ENCODE results near the gene KIF3B.
"Not testable (repeated sequence)": the region's sequence is repeated elsewhere in the genome, so short reads cannot be mapped to it uniquely, and the experiment has no call there.

The KIF3B gene

DNA sequence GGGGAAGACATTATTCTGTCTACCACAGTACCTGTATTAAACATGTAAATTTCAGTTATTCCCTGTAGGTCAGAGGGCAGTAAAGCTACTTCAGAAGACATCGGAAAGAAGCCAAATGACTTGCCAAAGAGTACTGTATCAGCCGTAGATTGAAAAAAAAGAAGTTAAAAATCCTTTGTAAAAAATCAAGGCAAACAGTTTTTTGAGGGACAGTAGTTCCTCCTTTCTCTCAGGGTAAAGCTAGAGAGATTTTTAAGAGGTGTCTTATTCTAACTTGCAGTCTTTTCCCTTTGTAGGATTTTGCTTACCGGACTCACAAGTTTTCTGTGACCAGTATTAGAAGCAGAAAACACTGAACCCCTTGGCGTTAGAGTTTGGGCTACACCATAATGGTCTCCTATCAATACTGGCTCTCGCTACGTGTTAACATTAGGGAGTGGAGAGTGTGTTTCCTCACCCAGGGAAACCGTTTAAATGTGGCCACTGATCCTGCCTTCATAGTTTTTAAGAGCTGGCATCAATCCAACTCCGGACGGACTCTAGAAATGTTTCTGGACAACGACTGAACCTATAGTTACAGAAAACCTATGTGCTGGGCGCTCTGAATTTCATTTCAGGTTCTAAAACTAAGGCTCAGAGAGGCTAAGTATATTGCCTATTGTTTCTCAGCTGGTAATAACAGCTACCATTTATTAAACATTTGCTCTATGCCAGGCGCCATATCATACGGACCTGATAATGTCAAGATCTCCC lies 79.3 kb downstream of the KIF3B start:
- no peak for DNase-seq (ENCODE audit: low read depth in 2 of 2)

DNA sequence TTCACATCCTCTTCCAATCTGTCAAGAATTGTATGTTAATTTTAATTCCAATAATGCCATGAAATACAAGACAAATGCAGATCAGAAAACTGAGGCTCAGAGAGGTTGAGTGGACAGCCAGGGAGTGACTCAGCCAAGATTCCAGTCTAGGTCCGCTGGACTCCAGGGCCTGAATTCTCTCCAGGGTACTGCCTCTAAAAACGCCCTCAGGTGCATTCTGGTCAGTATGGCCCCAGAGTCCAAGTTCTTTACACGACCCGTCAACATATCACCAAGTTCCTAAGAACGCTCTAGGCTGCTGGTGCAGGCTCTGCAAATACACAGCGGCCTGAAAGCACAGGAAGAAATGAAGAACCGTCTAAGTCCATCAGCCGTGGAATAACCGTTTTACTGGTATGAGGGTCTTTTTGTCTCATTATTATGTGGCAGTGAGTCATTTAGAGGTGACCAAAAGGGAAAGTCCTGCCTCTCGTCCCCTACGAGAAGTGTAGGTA lies 80.0 kb downstream of the KIF3B start:
- no peak for DNase-seq (ENCODE audit: low read depth in 2 of 2)

DNA sequence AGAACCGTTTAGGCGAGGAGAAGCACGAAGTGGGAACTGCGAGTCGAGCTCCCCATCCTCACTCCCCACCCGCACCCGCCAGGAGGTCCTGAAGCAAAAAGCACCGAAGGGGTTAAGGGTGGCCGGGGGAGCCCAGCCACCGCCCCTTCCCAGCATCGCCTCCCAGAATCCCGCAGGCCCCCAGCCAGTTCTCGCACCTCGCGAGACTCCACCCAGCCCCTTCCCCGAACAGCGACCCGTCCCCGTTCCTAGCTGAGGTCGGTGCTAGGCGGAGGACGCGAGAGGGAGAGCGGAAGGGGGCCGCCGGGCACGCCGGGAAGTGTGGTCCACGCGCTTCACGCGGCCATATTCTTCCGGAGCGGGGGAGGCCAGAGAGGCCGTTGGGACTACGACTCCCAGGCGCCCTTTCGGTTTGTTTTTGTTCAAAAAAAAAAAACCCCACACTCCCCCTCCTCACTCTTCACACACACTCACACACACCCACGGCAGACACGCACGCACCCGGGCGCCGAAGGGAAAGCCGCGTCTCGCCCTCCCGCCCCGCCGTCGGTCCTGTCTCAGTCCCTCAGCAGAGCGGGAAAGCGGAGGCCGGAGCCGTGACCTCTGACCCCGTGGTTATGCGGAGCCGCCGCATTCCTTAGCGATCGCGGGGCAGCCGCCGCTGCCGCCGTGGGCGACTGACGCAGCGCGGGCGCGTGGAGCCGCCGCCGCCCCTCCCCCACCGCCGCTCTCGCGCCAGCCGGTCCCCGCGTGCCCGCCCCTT lies 80.6 kb downstream of the KIF3B start, which contains the start of gene ASXL1:
ASXL1 (plus strand) TSS at position 463 of the 763 bp plus-strand sequence. CDS start 445 bp downstream, outside the sequence.
- peak; percentile 91 to 93 for DNase-seq (ENCODE audit: low read depth in 2 of 2)

DNA sequence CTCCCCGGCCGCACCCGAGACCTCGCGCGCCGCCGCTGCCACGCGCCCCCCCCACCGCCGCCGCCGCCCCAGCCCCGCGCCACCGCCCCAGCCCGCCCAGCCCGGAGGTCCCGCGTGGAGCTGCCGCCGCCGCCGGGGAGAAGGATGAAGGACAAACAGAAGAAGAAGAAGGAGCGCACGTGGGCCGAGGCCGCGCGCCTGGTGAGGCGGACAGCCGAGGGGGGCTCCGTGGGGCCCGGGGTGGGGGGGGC lies 81.1 kb downstream of the KIF3B start:
- no peak for DNase-seq (ENCODE audit: low read depth in 2 of 2)

DNA sequence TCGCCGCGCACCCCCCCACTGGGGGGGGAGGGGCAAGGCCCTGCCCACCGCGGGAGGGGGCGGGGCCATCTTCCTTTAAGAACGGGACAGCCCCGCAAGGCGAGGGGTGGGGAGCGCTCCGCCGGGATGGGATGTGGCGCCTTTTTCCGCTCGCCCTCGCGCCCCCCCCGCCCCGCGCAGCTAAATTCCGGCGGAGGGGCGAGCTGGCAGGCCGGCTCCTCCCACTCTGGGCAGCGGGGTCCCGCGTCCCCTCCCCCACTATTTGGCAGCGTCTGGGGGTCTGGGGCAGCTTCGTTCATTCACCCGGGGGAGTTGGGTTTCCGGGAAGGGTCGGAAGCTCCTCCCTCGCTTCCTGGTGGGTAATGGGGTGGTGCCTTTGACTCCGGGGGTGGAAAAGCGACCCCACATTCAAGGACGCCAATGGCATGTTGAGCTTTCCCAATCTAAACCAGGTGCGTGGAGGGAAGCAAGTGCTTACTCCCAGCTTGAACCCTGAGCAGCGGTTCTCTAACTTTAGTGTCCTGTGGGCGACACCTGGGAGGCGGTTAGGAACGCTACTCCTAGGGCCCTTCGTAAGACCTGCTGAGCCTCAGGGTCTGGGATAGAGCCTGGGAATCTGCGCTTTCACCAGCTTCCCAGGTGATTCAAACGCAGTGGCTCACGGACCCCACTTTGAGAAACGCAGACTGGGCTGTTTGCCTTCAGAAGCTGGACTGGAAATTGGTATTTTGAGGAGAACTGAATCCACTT lies 81.6 kb downstream of the KIF3B start:
- DNase-seq (ENCODE audit: low read depth in 2 of 2): peak; percentile 66 to 73

DNA sequence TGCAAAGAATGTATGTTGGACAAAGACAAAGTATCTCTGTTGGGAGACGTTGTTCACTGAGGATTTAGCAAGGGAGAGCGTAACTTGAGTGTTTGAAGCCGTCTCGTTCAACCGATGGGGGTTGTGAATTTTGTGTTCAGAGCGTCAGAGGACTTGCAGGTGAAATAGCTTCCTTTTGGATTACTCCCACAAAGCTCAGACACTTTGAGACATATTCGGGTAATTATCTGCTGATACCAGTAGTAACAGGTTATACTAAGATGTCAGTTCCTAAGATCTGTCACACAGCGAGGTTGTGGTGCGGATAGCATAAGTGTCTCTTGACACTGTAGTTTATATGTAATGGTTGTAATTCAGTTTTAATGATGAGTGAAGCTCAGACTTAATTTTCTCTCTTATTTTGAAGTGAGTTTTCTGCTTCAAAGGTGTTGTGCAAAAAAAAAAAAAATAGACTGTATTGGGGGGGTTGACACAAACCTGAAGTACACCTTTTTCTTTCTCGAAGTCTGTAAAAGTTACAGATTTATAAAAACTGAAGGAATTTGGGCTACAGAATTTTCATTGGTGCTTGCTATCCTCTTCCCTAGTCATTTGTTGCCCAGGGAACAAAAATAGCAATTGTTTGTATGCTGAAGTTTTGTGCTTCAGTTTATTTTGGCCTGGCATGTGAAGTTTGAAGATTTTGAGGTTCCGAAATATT lies 82.3 kb downstream of the KIF3B start:
- DNase-seq (ENCODE audit: low read depth in 2 of 2): no peak

DNA sequence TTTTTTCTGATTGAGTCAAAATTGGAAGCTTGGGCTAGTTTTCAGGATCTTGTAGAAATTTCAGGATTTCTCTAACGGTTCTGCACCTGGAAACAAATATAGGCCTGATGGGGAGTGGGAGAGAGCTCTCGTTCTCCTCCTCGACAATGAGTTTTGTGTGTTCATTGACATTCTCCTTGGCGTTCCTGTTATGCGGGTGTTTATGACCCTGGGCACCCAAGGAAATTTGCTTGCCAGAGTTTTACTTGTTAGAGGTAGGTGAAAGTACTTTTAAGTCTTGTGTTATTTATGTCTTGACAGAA lies 82.8 kb downstream of the KIF3B start:
- no peak for DNase-seq (ENCODE audit: low read depth in 2 of 2)

DNA sequence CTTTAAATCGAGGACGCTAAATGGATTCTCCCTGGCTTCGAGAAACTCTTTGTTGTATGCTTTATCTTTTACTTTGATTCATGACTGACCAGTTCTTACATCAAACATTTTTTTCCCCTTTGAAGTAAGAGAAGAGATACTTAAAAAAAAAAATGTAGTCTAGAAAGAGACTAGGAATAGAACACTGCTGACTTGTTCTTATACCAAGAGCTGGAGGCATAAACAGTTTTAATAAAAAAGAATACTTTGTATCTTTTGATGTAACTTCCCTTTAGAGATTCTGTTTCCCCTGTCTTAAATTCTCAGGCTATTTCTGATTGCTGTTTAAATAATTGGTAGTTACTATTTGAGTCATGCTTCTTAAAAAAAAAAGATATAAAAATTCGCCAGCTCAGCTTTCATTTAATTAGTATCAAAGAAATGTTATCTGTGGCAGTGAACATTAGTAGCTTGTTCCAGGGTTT lies 85.5 kb downstream of the KIF3B start:
- no peak for DNase-seq (ENCODE audit: low read depth in 2 of 2)

DNA sequence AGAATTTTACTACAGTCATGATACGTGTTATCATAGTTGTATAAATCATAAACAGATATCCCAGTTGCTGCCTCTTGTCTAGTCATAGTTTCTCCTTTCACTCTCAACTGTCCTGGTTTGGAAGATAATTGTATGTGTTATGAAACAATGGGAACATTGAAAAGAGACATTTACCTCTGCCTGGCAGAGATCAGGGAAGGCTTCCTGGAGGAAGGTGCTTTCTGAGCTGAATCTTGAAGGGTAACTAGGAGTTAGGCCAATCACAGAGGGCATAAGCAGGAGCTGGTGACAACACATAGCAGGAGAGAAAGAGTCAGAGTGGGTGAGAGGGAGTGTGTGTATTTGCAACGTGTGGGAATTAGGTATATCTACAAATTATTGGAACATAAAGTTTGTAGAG lies 86.0 kb downstream of the KIF3B start:
- DNase-seq (ENCODE audit: low read depth in 2 of 2): no peak

DNA sequence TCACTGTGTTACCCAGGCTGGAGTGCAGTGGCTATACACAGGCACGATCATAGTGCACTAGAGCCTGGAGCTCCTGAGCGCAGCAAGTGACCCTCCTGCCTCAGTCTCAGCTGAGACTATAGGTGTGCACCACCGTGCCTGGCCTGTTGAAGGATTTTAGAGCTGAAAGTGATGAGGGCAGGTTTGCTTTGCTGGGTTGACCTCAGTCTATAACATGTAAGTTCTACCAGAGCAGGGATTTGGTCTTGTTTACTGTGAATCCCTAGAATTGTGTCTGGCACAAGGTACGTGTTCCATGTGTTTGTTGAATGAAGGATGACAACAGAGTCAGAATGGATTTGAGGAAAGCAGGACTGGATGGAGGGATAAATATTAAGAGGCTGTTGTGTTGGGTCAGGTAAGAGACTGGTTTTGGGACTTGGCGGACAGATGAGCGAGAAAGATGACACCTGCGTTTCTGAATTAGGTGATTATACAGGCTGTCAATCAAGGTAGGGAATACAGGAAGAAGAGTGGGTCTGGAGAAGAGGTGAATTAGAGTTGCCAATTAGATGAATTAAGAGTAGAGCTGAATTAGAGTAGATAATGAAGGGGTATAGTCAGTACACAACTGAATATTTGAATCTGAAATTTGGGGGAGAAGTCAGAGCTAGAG lies 87.2 kb downstream of the KIF3B start:
- DNase-seq (ENCODE audit: low read depth in 2 of 2): no peak

DNA sequence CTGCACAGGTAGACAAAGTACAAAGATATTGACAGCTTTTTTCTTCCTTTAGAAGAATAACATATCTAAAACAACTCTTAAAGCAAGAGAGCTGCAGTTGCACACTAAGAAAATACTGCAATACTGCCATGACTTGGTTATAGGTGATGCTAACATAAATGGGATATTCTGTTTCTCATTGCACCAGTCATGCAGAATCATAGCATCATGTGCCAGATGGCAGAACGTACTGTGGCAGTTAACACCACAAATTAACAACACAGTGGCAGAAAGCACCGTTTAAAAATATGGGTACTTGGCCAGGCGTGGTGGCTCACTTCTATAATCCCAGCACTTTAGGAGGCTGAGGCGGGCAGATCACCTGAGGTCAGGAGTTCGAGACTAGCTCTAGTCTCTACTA lies 88.1 kb downstream of the KIF3B start:
- DNase-seq (ENCODE audit: low read depth in 2 of 2): no peak

DNA sequence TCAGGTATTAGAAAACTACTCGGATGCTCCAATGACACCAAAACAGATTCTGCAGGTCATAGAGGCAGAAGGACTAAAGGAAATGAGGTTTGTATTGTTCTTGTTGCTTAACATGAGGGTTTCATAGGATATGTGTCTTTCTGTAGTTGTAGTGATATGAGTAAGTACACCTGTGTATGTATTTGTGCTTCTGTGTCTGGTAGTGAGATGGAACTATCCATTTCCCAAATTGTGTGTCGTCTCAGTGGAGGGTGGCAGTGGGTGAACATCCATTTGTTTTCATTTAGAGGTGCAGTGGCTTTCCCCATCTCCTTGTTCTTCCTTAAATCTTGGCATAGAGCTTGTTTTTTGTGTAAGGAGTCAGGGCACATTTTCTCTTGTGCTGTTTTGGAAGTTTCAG lies 88.9 kb downstream of the KIF3B start:
- no peak for DNase-seq (ENCODE audit: low read depth in 2 of 2)

DNA sequence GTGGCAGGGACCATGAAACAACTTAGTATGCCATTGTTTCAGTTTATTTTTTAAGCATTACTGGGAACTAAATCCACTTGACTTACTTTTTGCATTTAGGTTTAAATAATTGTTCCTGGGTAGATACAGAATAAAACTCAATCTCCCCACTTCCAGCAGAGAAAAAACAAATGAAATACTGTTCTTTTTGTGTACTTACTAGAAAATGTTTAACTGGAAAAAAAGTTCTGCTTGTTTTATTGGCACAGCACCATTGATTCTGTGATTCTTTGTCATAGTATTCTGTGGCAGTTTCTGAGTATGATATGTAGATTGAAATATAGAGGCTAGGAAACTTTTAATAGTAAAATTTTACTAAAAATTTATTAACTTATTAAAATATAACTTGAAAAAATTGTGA lies 90.9 kb downstream of the KIF3B start:
- no peak for DNase-seq (ENCODE audit: low read depth in 2 of 2)

DNA sequence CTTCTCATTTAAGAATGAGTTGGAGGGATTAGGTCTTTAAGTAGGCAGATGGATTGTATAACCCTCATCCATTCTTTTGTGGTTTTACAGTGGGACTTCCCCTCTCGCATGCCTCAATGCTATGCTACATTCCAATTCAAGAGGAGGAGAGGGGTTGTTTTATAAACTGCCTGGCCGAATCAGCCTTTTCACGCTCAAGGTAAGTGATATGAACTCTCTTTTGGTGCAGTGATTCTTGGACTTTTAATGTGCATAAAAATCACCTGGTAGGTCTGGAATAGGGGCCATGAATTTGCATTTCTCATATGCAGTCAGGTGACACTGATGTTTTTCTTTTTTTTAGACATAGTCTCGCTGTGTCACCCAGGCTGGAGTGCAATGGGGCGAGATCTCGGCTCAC lies 91.5 kb downstream of the KIF3B start:
- no peak for DNase-seq (ENCODE audit: low read depth in 2 of 2)

DNA sequence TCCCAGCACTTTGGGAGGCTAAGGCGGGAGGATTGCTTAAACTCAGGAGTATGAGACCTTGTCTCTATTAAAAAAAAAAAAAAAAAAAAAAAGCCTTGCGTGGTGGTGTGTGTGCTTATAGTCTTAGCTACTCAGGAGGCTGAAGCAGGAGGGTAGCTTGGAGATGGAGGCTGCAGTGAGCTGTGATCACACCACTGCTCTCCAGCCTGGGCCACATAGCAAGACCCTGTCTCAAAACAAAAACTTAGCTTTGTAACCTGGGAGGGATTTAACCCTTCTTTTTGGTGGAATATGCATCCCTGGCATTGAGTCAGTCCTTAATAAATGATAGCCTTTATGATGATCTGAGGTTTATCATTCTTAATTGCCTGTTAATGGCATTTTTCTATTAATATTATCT lies 93.4 kb downstream of the KIF3B start:
- DNase-seq (ENCODE audit: low read depth in 2 of 2): no peak

DNA sequence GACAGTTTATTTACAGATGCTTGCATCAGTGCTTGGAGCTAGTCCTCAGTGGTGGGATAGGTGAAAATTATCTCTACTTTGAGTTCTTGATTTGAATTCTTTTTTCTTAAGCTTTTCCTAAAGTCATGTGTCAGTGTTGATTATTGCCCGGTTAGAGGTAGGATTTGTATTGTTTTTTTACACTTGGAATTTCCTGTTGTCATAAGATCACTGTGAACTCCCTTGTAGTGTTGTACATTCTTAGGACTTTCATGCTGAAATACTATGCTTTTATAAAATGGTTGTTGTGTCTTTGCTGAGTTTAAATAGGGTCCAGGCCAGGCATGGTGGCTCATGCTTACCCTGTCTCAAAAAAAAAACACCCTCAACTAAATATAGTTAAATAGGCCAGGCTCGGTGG lies 101.0 kb downstream of the KIF3B start:
- DNase-seq (ENCODE audit: low read depth in 2 of 2): no peak

DNA sequence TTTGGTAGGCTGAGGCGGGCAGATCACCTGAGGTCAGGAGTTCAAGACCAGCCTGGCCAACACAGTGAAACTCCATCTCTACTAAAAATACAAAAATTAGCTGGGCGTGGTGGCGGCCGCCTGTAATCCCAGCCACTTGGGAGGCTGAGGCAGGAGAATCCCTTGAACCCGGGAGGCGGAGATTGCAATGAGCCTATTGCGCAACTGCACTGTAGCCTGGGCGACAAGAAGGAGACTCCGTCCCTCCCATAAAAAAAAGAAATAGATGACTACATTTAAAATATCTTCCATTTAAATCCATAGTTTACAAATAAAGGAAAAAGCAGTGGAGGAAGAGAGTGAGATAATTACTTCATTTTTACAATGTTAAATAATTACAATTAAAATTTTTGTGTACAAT lies 102.6 kb downstream of the KIF3B start:
- not testable (repeated sequence) for DNase-seq (ENCODE audit: low read depth in 2 of 2)

DNA sequence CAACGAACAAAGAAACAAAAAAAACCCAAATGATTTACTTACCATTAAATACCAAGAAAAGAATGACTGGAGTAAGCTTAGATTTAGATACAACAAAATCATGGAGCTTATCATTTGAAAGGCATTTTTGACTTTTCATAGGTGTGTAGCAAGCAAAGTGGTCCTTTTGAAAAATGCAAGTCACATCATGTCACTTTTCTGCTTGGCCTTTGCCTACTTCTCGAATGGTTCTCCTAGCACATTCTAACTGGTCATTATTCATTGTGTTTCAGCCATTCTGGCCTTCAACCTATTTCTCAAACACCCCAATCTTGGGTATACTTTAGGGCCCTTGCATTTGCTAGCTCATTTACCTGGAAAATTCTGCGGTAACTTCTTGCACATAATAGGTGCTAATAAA lies 103.3 kb downstream of the KIF3B start:
- no peak for DNase-seq (ENCODE audit: low read depth in 2 of 2)

DNA sequence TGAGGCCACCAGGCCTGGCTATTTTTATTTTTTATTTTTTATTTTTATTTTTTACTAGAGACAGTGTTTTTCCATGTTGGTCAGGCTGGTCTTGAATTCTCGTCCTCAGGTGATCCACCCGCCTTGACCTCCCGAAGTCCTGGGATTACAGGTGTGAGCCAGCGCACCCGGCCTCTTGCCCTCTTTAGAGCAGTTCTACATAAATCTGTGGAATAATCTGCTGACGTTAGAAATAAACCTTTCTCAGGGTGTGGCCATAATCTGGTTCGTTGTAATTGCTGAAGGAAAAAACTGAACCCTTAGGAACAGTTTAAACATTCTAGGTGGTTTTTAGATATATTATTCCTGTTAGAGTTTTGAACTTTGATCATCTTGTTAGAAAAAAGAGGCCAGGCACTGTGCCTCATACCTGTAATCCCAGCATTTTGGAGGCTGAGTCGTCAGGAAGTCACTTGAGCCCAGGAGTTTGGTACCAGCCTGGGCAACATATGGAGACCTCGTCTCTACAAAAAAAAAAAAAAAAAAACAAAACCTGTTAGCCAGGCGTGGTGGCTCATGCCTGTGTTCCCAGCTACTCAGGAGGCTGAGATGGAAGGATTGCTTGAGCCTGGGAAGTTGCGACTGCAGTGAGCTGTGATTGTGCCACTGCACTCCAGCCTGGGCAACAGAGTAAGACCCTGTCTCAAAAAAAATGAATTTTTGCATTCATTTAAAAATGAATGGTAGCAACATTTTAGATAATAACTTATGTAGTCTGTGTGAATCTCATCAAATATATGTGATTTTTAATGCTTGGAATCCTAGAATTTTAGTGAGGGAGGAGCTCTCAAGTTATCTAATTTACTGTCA lies 104.9 kb downstream of the KIF3B start:
- no peak for DNase-seq (ENCODE audit: low read depth in 2 of 2)

DNA sequence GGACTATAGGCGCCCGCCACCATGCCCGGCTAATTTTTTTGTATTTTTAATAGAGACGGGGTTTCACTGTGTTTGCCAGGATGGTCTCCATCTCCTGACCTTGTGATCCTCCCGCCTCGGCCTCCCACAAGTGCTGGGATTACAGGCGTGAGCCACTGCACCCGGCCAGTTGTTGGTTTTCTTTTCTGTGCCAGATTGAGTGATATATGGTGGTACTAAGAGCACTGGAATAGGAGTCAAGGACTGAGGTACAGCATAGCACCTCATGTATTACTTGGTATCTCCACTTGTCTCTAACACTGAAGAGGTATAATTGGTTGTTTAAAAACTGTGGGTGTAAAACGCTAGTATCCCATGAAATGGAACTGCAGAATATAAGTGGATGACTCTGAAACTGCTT lies 106.0 kb downstream of the KIF3B start:
- not testable (repeated sequence) for DNase-seq (ENCODE audit: low read depth in 2 of 2)
